Colonic mucosa (tissue), 4 donors: ENCODE results near the gene OPN1MW. TPM values are rescaled to one million over a fixed set of nuclear protein-coding genes. Genes with fewer than 3 reads are reported as not detected.
"Not testable (repeated sequence)": the region's sequence is repeated elsewhere in the genome, so short reads cannot be mapped to it uniquely, and the experiment has no call there.

Source experiments
- DNase-seq: peaks from one replicate; pipeline ENCODE4 v3.0.0-alpha.2; 2020
- H3K27ac ChIP-seq: fragments of 200-600 bp; one replicate; pipeline ENCODE4 v1.8.0; 2021
- H3K27me3 ChIP-seq: fragments of 200-600 bp; one replicate; pipeline ENCODE4 v1.8.0; 2021
- H3K36me3 ChIP-seq: fragments of 200-600 bp; one replicate; pipeline ENCODE4 v1.8.0; 2021
- H3K4me1 ChIP-seq: fragments of 200-600 bp; one replicate; pipeline ENCODE4 v1.8.0; 2021; ENCODE audit warnings: mild to moderate bottlenecking
- H3K4me3 ChIP-seq: fragments of 200-600 bp; one replicate; pipeline ENCODE4 v1.8.0; 2021
- H3K9ac ChIP-seq, 2 donors: one replicate each; pipeline ENCODE4 v1.7.0; 2013; ENCODE audit warnings: control low read depth in 2 of 2, low read depth in 2 of 2, low read length in 2 of 2
- H3K9me3 ChIP-seq: fragments of 200-600 bp; one replicate; pipeline ENCODE4 v1.8.0; 2021
- CTCF ChIP-seq: fragments of 200-600 bp; IDR thresholded peaks from one replicate; pipeline ENCODE4 v1.8.0; 2022; ENCODE audit warnings: antibody characterized with exemption, mild to moderate bottlenecking
- intact Hi-C: fragments of 100-400 bp; cut with DNase I; formaldehyde crosslinking; loops from one replicate; pipeline ENCODE4 v1.14.1; 2022
- total RNA-seq, 2 donors: library from RNA; stranded (reverse); fragmentation: NEBNext Ultra II Directional in 1 of 2; extraction: Animal tissue kit (Norgen Biotek cat#: 25700) in 1 of 2; gene quantifications; one replicate each; pipeline ENCODE4 v1.2.1, GENCODE V29; 2021
- donor health status: healthy.
- donor health status: DM: no; HTN: no; CAD: no.
- donor health status: DM: no; HTN: no; CAD: no.

The OPN1MW gene
- not detected for total RNA-seq

GRCh38 chrX:154182296-154182695, at the start of gene OPN1MW:
OPN1MW (plus strand) TSS chrX:154182596; CDS start chrX:154182678, 82 bp downstream.
- not testable (repeated sequence) for H3K27ac ChIP-seq

GRCh38 chrX:154135458-154136229, 46.8 kb upstream of the OPN1MW start:
- Histone ChIP-seq H3K4me1 (no peaks in the 10 kb centered on the region), H3K9me3 (no peaks in the 10 kb centered on the region), H3K9ac (no peak overlapping the region), H3K27me3 (peaks cover 4% of the 10 kb centered on the region), H3K27ac (no peak overlapping the region), H3K4me3 (no peak overlapping the region), H3K36me3 (no peaks in the 10 kb centered on the region)
- intact Hi-C loops, result no loop called here
- no peak for DNase-seq
- TF ChIP-seq CTCF, result no peak

More at GRCh38 chrX:154182296-154182695, at the start of gene OPN1MW:
- H3K4me1 ChIP-seq, H3K9me3 ChIP-seq, H3K27me3 ChIP-seq, DNase-seq, H3K36me3 ChIP-seq, H3K9ac ChIP-seq, intact Hi-C loops, H3K4me3 ChIP-seq: not testable (repeated sequence)

GRCh38 chrX:154136627-154137161, 45.7 kb upstream of the OPN1MW start:
- no peaks in the 10 kb centered on the region for H3K9me3 ChIP-seq
- H3K36me3 ChIP-seq, result no peaks in the 10 kb centered on the region
- TF ChIP-seq CTCF, result peak; percentile 71
- no peak overlapping the region for H3K27ac ChIP-seq
- no peak overlapping the region for H3K4me3 ChIP-seq
- no peaks in the 10 kb centered on the region for H3K4me1 ChIP-seq
- peaks cover 4% of the 10 kb centered on the region for H3K27me3 ChIP-seq
- DNase-seq, result peak; percentile 60
- intact Hi-C loops, result no loop called here
- peak overlapping the region in 1 of 2 donors; percentile 56 for H3K9ac ChIP-seq

GRCh38 chrX:154138857-154139256, 43.5 kb upstream of the OPN1MW start:
- DNase-seq, result no peak
- intact Hi-C loops, result no loop called here

GRCh38 chrX:154140206-154140605, 42.2 kb upstream of the OPN1MW start:
- H3K9me3 ChIP-seq, result no peaks in the 10 kb centered on the region
- no peak for TF ChIP-seq CTCF
- intact Hi-C loops, result no loop called here
- no peaks in the 10 kb centered on the region for H3K36me3 ChIP-seq
- H3K27ac ChIP-seq, result no peak overlapping the region
- no peaks in the 10 kb centered on the region for H3K4me1 ChIP-seq
- H3K9ac ChIP-seq, result no peak overlapping the region
- no peak for DNase-seq
- H3K4me3 ChIP-seq, result no peak overlapping the region
- H3K27me3 ChIP-seq, result peaks cover 4% of the 10 kb centered on the region

More at GRCh38 chrX:154138857-154139256, 43.5 kb upstream of the OPN1MW start:
- no peak for TF ChIP-seq CTCF
- Histone ChIP-seq H3K4me3 (no peak overlapping the region), H3K36me3 (no peaks in the 10 kb centered on the region), H3K27ac (no peak overlapping the region), H3K9me3 (no peaks in the 10 kb centered on the region), H3K9ac (no peak overlapping the region), H3K4me1 (no peaks in the 10 kb centered on the region), H3K27me3 (peaks cover 4% of the 10 kb centered on the region)

- DNase-seq, result no peak
Measured at GRCh38 chrX:154140742-154141141, 41.7 kb upstream of the OPN1MW start.

More at GRCh38 chrX:154140742-154141141, 41.7 kb upstream of the OPN1MW start:
- Histone ChIP-seq H3K36me3 (no peaks in the 10 kb centered on the region), H3K4me3 (no peak overlapping the region), H3K27me3 (peaks cover 4% of the 10 kb centered on the region), H3K9me3 (no peaks in the 10 kb centered on the region), H3K4me1 (no peaks in the 10 kb centered on the region), H3K27ac (no peak overlapping the region), H3K9ac (no peak overlapping the region)
- no peak for TF ChIP-seq CTCF
- intact Hi-C loops, result no loop called here
